Pulmonary artery endothelial cell (primary cell): ENCODE data around the gene BLOC1S4. TPM values are rescaled to one million over a fixed set of nuclear protein-coding genes. Genes with fewer than 3 reads are reported as not detected.
"Not testable (repeated sequence)": the region's sequence is repeated elsewhere in the genome, so short reads cannot be mapped to it uniquely, and the experiment has no call there.

Experiments used
- DNase-seq: peaks from one replicate; pipeline ENCODE4 v3.0.0-alpha.2; 2011; ENCODE audit warnings: low read depth, low spot score
- total RNA-seq: library from RNA; depleted of rRNA; stranded (reverse); fragments of >200 nt; gene quantifications from 2 replicates; pipeline ENCODE4 v1.2.3, GENCODE V29; 2014

The BLOC1S4 gene, protein sequence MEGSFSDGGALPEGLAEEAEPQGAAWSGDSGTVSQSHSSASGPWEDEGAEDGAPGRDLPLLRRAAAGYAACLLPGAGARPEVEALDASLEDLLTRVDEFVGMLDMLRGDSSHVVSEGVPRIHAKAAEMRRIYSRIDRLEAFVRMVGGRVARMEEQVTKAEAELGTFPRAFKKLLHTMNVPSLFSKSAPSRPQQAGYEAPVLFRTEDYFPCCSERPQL
- total RNA-seq, result 10.2 and 16.9 TPM in 2 replicates

DNA sequence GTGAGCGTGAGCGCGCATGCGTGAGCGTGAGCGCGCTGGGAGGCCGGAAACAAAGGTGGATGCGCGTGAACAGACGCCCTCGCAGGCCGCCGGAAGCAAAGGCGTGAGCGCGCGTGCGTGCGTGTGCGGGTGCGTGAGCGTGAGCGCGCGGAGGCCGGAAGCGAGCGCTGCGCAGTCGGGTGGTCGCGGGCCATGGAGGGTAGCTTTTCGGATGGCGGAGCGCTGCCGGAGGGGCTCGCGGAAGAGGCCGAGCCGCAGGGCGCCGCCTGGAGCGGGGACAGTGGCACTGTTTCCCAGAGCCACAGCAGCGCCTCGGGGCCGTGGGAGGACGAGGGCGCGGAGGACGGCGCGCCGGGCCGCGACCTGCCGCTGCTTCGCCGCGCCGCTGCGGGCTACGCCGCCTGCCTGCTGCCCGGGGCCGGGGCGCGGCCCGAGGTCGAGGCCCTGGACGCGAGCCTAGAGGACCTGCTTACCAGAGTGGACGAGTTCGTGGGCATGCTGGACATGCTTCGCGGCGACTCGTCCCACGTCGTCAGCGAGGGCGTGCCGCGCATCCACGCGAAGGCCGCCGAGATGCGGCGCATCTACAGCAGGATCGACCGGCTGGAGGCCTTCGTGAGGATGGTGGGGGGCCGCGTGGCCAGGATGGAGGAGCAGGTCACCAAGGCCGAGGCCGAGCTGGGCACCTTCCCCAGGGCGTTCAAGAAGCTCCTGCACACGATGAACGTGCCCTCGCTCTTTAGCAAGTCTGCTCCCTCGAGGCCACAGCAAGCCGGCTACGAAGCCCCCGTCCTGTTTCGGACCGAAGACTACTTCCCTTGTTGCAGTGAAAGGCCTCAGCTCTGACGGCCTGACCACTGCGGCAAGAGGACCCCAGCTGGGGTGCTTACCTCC, at the start of gene BLOC1S4:
TSS of gene BLOC1S4 (plus strand) at position 157 of the 894 bp plus-strand sequence. CDS start at position 193, 36 bp downstream.
- peak; percentile 60 for DNase-seq

DNA sequence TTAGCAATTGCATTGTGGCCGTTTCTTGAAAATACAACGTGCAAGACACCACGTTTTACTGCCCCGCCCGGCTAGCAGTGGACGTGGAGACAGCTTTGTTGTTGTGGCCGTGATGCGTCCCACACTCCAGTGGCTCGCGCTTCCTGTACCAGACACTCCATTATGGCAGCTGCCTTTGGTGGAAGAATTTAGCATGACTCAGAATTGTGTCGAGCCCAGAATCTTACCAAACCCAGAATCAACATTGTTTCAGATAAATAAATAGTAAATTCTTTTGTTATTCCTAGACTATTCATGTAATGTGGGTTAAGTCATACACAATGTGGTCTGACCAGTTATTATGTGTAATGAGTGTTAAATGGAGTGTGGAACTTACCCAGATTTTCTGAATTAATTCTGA, 47.6 kb upstream of the BLOC1S4 start:
- no peak for DNase-seq

DNA sequence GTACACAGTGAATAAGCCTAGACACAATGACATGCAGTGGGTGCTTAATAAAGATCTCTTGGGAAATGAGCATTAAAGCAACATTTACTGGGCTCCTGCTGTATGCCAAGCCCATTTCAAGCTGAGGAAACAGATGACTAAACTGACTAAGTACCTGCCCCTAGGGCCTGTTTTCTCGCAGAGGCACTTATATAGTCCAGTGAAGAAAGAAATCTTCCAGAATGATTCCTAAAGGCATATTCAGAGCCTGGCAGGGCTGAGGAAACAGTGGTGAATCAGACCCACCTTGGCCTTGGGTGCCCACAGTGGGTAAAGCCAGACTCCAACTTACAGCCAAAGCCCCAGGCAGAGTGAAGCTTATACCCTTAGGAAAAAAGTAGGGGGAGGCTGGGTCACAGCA, 44.3 kb upstream of the BLOC1S4 start:
- DNase-seq, result no peak

DNA sequence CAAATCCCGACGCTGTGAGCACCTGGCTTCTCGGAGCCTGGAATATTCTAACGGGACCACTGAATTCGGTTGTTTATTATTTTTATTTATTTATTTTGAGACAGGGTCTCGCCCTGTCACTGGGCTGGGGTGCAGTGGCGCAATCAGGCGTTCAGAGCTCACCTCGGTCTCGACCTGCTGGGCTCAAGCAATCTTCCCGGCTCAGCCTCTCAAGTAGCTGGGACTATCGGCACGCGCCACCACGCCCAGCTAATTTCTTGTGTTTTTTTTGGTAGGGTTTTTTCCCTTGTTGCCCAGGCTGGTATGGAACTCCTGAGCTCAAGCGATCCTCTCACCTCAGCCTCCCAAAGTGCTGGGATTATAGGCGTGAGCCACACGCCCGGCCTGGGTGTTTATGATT, 43.8 kb upstream of the BLOC1S4 start:
- no peak for DNase-seq

DNA sequence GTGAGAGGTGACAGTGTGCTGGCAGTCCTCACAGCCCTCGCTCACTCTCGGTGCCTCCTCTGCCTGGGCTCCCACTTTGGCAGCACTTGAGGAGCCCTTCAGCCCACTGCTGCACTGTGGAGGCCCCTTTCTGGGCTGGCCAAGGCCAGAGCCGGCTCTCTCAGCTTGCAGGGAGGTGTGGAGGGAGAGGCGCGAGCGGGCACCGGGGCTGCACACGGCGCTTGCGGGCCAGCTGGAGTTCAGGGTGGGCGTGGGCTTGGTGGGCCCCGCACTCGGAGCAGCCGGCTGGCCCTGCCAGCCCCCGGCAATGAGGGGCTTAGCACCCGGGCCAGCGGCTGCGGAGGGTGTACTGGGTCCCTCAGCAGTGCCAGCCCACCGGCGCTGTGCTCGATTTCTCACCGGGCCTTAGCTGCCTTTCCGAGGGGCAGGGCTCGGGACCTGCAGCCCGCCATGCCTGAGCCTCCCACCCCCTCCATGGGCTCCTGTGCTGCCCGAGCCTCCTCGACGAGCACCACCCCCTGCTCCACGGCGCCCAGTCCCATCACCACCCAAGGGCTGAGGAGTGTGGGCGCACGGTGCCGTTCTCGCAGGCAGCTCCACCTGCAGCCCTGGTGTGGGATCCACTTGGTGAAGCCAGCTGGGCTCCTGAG, 43.3 kb upstream of the BLOC1S4 start:
- DNase-seq, result not testable (repeated sequence)

DNA sequence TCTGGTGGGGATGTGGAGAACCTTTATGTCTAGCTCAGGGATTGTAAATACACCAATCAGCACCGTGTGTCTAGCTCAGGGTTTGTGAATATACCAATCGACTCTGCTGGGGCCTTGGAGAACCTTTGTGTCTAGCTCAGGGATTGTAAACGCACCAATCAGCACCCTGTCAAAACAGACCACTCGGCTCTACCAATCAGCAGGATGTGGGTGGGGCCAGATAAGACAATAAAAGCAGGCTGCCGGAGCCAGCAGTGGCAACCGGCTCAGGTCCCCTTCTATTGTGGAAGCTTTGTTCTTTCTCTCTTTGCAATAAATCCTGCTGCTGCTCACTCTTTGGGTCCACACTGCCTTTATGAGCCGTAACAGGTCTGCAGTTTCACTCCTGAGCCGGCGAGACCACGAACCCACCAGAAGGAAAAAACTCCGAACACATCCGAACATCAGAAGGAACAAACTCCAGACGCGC, 42.7 kb upstream of the BLOC1S4 start:
- DNase-seq, result not testable (repeated sequence)

DNA sequence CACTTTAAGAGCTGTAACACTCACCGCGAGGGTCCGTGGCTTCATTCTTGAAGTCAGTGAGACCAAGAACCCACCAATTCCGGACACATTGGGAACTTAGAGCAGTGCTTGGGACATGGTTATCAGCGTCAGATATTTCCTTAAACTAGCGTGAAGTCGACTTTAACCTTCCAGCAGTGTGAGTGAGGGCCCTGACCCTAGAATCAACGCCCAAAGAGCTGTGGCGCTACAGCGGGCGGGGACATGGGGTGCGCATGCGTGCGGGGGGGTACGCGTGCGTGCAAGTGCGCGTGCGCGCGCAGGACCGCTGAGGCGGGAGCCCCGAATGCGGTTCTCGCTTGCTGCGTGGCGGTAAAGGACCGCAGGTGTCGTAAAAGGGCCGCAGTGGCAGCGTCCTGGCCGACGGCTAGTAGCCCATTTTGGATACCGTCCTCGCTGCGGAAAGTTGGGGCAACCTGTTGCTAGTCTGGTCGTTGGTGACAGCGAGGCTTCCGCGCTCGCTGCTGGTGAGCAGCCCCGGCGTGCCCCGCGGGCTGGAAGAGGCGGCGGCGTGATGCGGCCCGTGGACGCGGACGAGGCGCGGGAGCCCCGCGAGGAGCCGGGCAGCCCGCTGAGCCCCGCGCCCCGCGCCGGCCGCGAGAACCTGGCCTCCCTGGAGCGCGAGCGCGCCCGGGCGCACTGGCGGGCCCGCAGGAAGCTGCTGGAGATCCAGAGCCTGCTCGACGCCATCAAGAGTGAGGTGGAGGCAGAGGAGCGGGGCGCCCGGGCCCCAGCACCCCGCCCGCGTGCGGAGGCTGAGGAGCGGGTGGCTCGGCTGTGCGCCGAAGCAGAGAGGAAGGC, 42.1 kb upstream of the BLOC1S4 start:
- peak; percentile 88 for DNase-seq

DNA sequence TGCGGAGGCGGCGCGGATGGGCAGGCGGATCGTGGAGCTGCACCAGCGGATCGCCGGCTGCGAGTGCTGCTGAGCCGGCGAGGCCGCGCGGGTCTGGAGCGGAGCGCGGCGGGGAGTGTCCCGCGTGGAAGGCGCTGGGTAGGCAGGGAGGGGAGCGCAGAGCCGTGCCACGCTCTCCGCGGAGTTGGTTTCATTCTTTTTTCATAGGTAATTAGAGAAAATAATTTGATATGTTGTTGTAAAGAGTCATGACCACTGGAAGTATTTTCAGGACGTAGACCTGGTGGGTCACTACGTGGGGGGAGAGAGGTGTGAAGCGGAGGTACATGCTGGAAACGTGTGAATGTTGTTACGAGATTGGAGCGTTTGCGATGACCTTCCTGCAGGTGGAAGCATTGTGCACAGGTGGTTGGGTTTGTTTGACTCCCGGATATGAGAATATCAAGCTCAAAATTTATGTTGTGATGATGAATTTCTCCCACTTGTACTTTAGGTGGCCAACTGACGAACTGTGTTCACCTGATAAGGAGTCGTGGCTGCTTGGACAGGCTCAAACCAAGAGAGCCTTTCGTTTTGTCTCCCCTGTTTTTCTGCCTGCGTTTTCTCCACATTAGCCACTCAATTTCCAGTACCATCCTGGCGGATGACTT, 41.3 kb upstream of the BLOC1S4 start:
- no peak for DNase-seq

DNA sequence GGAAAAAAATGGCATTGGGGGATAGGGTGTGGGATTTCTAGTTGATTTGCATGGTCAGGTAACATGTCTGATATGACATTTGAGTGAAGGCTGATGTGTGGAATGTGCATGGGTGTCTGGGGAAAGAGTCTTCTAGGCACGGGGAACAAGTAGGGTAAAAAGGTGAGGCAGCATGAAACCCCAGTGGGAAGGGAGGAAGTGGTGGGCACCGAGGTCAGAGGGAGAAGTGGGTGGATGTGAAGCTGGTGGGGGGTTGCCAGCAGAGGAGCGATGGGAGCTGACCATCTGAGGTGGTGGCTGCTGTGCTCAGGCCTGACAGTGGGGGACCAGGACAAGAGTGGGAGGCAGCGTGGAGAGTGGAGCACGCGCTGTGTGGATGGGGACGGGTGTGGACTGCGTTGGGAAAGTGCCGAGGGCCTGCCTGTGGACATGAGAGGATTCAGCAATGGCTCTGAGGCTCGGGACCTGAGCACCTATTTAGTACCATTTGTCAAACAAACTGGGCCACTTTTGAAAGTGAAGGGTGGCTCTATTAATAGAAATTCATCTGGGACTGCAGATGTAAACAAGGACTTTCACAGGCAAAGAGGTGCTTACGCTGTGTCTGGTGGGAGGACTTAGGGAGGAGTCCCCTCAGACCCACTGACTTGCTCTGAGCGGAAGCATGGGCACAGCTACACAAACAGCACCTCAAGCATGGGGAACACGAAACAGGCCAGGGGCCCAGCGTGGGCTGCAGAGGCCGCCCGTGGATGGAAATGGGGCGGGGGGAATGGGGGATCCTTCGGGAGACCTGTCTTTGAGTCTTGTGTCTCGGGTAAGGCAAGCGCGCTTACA, 39.0 kb upstream of the BLOC1S4 start:
- DNase-seq, result no peak

DNA sequence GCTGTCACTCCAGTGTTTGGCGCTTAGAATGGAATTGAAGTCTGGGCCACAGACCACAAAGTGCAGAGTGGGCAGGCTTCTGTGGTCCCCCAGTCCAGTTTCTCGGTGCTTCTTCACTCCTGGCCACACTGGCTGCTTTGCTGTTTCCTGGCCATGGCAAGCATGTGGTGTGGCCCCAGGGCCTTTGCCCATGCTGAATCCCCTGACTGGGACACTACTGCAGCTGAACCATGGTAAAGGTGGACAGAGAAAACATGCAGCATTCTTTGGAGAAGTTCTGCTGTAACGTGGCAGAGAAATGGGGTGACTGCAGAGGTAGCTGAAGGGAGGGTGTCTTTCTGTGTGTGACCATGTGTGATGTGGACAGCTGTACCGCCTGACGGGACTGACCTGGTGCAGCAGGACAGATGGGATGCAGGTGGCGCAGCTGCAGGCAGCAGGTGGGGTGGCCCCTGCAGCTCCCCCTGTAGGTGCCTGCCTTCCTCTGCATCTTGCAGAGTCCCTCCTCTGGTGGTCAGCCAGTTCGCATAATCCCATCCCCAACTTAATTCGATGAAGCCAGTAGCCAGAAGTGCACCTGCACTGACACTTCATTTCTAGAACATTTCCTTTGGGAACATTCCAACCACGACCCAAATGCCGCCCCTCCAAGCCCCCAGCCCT, 35.5 kb upstream of the BLOC1S4 start:
- no peak for DNase-seq

DNA sequence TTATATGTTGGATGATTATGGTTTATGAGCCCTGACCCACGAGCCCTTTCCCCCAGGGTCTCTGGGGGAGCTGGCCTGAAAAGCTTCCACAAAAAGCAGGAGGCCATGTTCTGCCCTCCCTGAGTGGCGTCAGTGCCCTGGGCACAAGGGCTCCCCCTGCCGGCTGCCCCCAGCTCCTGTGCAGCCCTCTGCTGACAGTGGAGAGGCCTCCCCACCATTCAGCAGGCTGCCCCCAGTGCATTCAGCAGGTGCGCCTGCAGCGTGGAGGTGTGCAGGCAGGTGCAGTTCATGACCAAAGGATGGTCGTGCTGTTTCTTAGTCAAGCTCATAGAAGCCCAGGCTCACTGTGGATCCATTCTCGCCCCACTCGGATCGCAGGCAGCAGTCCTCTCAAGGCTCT, 34.8 kb upstream of the BLOC1S4 start:
- DNase-seq, result no peak

DNA sequence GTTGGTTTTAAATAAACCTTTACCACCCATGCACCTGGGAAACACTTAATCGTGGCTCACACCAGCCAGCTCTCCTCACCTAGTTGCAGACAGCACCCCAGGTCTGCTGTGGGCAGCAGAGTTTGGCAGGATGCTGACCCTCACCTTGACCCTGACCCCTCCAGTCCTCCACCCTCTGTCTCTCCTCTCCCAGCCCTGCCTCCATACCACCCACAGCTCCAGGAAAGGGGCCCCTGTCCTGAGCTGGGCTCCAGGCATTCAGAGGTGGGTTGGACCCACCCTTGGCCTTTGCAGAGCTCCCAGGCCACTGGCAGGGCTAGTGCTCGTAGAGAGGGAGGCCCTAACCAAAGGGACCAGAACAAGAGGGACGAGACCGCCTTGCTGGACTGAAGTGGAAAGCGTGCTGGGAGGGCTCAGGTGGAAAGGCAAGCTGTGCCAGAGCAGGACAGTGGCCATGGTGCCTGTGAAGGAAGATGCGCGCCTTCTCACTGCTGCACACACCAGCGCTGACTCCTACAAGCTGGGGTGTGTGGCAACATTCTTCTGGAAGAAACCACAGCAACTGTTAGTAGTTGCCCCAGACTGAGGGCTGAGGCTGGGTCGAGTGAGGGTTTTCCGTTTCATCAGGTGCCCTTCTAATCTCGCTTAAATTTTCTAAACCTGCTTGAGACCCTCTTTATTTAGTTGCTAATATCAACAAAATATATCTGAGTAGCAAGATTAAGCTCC, 32.9 kb upstream of the BLOC1S4 start:
- DNase-seq, result no peak

DNA sequence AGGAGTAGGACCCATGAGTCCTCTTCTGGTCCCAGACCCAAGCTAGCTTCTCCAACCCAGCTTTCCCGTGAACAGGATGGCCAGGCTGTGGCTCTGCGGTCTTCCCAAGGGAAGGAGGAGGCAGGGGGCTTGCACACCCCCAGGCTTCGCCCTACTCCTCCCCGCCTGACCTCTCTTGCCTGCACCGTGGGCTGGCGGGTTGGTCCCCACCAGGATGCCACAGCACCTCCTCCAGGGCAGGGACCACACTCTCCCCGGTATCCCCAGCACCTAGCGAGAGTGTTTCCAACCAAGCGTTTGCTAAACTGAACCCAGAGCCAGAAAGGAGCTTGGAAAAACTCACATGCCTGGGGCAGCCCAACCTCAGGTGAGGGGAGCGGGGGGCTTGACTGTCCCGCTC, 31.3 kb upstream of the BLOC1S4 start:
- no peak for DNase-seq

DNA sequence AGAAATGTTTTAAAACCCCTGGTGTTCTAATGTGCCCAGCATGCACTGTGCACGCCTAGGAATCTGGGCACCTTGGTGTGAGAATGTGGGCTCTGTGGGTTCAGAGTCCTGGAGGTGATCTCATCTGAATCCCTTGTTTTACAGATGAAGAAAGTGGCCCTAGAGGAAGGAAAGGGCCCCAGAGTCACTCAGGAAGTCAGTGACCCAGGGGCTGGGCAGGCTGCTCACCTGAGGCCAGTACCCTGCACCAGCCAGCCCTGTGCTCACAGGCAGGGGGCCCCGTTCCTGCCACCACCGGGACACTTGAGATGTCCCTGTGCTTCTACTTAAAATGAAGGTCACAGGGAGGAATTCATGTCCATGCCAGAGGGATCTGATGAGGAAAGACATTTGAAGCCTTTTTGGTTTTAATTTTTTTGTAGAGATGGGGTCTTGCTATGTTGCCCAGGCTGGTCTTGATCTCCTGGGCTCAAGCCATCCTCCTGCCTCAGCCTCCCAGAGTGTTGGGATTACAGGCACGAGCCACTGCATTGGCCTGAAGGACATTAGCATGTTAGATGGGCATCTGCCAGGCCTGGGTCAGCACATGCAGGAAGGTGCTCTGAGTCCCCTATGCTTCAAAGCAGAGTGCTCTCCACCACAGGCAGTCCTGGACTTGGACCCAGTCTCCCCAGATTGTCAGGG, 29.7 kb upstream of the BLOC1S4 start:
- DNase-seq, result no peak

DNA sequence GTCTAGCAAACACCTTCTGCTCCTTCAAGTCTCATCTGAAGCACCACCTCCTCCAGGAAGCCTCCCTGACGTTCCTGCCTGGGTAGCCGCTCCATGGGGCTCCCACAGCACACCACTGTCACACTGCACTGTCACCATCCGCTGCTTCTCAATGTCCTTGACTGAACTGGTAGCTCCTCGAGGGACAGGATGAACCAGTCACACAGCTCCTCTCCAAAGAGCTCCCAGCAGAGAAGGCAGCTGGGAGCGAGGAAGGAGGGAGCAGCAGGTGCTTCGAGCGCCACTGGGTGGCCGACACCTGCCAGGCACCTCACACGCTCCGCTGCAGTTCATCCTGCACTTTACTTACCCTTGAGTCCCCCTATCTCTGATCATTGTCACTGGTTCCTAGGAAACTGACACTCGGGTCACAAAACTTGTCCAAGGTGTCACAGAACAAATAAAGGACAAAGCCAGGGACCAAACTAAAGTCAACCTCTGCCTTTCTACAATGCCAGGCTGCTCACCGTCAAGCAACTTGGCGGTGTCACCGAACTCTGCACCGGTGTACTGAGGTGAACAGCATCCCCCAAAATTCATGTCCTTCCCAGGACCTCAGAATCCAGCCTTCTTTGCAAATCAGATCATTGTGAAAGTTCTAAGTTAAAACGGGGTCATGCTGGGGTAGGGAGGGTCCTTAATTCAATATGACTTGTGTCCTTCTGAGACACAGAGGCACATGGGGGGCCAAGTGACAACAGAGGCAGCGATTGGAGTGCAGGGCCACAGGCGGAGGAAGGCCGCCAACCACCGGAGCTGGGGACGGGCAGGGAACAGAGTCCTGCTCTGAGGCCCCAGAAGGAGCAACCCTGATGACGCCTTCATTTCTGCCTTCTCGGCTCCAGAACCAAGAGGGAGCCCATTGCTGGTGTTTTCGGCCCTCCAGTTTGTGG, 27.8 kb upstream of the BLOC1S4 start:
- DNase-seq, result no peak

DNA sequence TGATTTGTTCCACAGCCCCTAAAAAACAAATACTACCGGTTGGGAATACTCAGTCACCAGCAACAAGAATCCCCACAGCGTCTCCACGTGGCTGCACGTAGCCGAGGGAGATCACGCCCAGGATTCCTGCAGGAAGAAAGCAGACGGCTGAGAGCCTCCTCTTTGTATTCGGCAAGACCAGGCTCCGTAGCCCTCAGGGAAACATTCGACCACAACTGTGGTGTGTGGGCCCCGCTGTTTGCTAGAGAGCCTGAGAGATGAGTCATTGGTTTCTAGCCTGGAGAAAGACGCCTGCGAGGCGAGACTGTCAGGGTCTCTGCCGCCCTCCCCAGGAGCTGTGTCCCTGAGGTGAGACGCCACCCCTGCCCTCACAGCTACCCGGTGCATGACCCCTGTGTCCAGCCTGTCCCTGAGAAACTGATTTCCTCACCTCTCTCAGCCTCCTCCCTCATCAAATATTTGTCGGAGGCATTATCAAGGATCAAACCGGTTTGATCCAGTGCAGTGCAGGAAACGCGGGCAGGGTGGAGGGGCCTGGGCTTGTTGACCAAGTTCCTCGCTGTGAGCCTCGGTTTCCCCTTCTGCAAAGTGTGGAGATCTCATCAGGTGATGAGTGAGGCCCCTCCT, 27.0 kb upstream of the BLOC1S4 start:
- DNase-seq, result no peak
